Peyer's patch (tissue), 4 donors: ENCODE results near the gene RAD50.

ENCODE experiments used
- CTCF ChIP-seq, 6 experiments: fragments of 450-650 bp in 4 of 6; fragments of 200-600 bp in 2 of 6; sonication (generic) in 1 of 6; IDR thresholded peaks; one replicate each; pipeline ENCODE4 v1.5.1; 2017 to 2019; ENCODE audit warnings: antibody characterized with exemption in 6 of 6, mild to moderate bottlenecking in 3 of 6, moderate library complexity in 1 of 6
- POLR2A ChIP-seq, 2 donors: fragments of 450-650 bp; IDR thresholded peaks; one replicate each; pipeline ENCODE4 v1.5.1; 2017; ENCODE audit warnings: antibody characterized with exemption in 2 of 2, mild to moderate bottlenecking in 2 of 2, moderate library complexity in 2 of 2

DNA sequence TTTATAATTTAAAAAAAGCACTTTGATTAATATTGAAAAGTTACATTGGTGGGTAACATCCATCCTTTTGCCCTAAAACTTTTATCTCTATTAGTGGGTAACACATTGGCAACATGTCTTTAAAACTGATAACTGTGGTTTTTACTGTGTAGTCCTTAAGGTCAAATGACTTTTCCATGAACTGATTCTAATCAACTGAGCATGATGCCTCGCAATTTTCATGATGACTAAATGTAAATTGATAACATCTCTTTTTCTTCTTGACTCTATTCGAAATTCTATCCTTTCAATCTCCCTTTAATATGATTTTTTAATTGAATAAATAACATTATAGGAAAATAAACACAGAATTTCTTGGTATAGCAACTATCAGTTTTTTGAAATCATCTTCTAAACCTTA is 7.2 kb upstream of the RAD50 start:
- TF ChIP-seq CTCF (IDR thresholded peaks at IDR 0.05): no peak
- no peak for TF ChIP-seq POLR2A (IDR thresholded peaks at IDR 0.05)
